Lower lobe of right lung (tissue), 2 donors: ENCODE data around the gene RAPH1. TPM values are rescaled to one million over a fixed set of nuclear protein-coding genes. Genes with fewer than 3 reads are reported as not detected.

Source experiments
- ATAC-seq, 2 donors: fragments of 200-7000 bp; cut with Tn5 transposase; one replicate each; pipeline ENCODE4 v1.9.1; 2020 to 2022; ENCODE audit warnings: mild to moderate bottlenecking in 2 of 2, moderate library complexity in 2 of 2
- DNase-seq: peaks from one replicate; pipeline ENCODE4 v3.0.0-alpha.2; 2020
- H3K27ac ChIP-seq: fragments of 200-600 bp; one replicate; pipeline ENCODE4 v1.8.0; 2022
- H3K27me3 ChIP-seq: fragments of 200-600 bp; one replicate; pipeline ENCODE4 v1.8.0; 2022; ENCODE audit warnings: low read depth
- H3K36me3 ChIP-seq: fragments of 200-600 bp; one replicate; pipeline ENCODE4 v1.8.0; 2022; ENCODE audit warnings: mild to moderate bottlenecking
- H3K4me1 ChIP-seq: fragments of 200-600 bp; one replicate; pipeline ENCODE4 v1.8.0; 2022
- H3K4me3 ChIP-seq: fragments of 200-600 bp; one replicate; pipeline ENCODE4 v1.8.0; 2022; ENCODE audit warnings: mild to moderate bottlenecking
- H3K9me3 ChIP-seq: fragments of 200-600 bp; one replicate; pipeline ENCODE4 v1.8.0; 2022
- intact Hi-C: fragments of 100-400 bp; cut with DNase I; formaldehyde crosslinking; loops from one replicate; pipeline ENCODE4 v1.11.0; 2022
- total RNA-seq: library from RNA; stranded (reverse); fragmentation: NEBNext Ultra II Directional; extraction: Animal tissue kit (Norgen Biotek cat#: 25700); gene quantifications from one replicate; pipeline ENCODE4 v1.2.1, GENCODE V29; 2021
- TF ChIP-seq, protein P1 (sequence below): fragments of 200-600 bp; IDR thresholded peaks from one replicate; pipeline ENCODE4 v1.8.0; 2022; ENCODE audit warnings: antibody characterized with exemption, mild to moderate bottlenecking
- donor health status: DM: no; HTN: yes; CAD: no; lungs with severe emphysema.

RAPH1 gene
- total RNA-seq, 1 donor from 2014 or later, result 63.8 TPM

- ATAC-seq (peak in 1 of 2 donors; percentile 27), DNase-seq (no peak)
- Histone ChIP-seq H3K4me1 (peaks cover 52% of the 10 kb centered on the region), H3K36me3 (no peaks in the 10 kb centered on the region), H3K4me3 (no peak overlapping the region), H3K9me3 (no peaks in the 10 kb centered on the region), H3K27me3 (no peaks in the 10 kb centered on the region), H3K27ac (peak overlapping the region; percentile 44)
- TF ChIP-seq, protein P1, sequence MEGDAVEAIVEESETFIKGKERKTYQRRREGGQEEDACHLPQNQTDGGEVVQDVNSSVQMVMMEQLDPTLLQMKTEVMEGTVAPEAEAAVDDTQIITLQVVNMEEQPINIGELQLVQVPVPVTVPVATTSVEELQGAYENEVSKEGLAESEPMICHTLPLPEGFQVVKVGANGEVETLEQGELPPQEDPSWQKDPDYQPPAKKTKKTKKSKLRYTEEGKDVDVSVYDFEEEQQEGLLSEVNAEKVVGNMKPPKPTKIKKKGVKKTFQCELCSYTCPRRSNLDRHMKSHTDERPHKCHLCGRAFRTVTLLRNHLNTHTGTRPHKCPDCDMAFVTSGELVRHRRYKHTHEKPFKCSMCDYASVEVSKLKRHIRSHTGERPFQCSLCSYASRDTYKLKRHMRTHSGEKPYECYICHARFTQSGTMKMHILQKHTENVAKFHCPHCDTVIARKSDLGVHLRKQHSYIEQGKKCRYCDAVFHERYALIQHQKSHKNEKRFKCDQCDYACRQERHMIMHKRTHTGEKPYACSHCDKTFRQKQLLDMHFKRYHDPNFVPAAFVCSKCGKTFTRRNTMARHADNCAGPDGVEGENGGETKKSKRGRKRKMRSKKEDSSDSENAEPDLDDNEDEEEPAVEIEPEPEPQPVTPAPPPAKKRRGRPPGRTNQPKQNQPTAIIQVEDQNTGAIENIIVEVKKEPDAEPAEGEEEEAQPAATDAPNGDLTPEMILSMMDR, result no peak
- intact Hi-C loops, result no loop called here
These were observed 47.4 kb upstream of the RAPH1 start for GRCh38 chr2:203582468-203582867.

DNA sequence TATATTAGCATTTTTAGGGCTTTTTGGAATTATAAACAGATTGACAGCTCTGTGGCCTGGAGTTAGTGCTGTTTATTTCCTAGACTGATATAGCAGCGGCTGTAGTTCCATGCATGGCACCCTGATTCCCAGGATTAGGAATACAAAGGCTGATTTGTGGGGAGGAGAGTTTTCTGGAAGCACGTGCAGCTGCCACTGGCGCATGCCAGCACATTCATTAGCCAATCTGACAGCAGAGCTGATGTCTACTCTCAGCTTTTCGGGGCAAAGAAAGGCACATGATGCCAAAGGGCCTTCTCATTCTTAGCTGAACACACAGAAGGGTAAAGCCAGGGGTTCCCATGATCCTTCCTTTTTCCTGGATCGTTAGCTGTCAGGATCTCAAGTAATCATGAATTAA lies 45.7 kb upstream of the RAPH1 start:
- DNase-seq, result no peak
- ATAC-seq, result no peak
- TF ChIP-seq, protein P1, result no peak
- Histone ChIP-seq H3K4me3 (no peak overlapping the region), H3K36me3 (no peaks in the 10 kb centered on the region), H3K4me1 (peaks cover 52% of the 10 kb centered on the region), H3K9me3 (no peaks in the 10 kb centered on the region), H3K27me3 (no peaks in the 10 kb centered on the region), H3K27ac (no peak overlapping the region)
- intact Hi-C loops, result no loop called here

DNA sequence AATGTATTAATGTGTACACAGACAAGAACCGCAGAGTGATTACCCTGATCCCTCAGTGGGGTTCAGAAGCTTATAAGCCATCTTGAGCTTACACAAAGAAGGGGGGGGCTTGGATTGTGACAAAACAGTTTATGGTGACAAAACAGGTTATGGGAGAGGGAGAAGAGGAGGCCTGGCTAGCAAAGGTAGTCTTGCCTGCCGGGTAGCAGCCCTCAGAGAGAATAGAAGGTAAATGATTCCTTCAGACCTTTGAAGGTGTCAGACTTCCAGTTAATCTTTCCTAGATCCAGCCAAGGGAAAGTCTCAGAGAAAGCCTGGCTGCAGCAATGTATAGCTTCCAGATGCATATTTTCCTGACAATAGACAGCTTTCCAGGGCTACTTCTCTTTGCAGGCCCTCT lies 44.6 kb upstream of the RAPH1 start:
- TF ChIP-seq, protein P1, result no peak
- H3K36me3 ChIP-seq, result no peaks in the 10 kb centered on the region
- no peak for DNase-seq
- peaks cover 50% of the 10 kb centered on the region for H3K4me1 ChIP-seq
- peak overlapping the region; percentile 70 for H3K27ac ChIP-seq
- intact Hi-C loops, result no loop called here
- no peak for ATAC-seq
- H3K9me3 ChIP-seq, result no peaks in the 10 kb centered on the region
- H3K27me3 ChIP-seq, result no peaks in the 10 kb centered on the region
- H3K4me3 ChIP-seq, result no peak overlapping the region

GRCh38 chr2:203578759-203579643 lies 43.9 kb upstream of the RAPH1 start:
- ATAC-seq (peak; percentile 95 to 97), DNase-seq (peak; percentile 51)

DNA sequence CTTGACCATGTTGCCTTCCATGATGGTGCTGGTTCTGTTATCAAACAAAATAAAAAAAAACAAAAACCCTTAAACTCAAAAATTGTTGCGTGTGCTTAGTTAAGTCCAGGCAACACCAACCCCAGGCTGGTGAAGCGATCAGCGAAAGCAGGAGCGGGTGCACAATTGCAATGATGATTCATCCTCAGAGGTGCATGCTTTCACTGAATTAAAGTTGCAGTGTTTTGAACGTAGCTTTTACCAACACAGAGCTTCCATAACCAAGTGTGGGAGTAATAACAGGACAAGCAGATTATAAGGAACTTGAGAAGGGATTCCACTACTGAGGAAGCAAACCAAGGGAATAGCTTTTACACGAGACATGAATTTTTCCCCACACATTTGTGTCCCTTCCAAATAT lies 39.7 kb upstream of the RAPH1 start:
- Histone ChIP-seq H3K9me3 (no peaks in the 10 kb centered on the region), H3K4me1 (peaks cover 13% of the 10 kb centered on the region), H3K27ac (no peak overlapping the region), H3K4me3 (no peak overlapping the region), H3K27me3 (no peaks in the 10 kb centered on the region), H3K36me3 (no peaks in the 10 kb centered on the region)
- DNase-seq (no peak), ATAC-seq (no peak)
- intact Hi-C loops, result no loop called here
- TF ChIP-seq, protein P1, result no peak

More at GRCh38 chr2:203578759-203579643, 43.9 kb upstream of the RAPH1 start:
- Histone ChIP-seq H3K9me3 (no peaks in the 10 kb centered on the region), H3K4me3 (no peak overlapping the region), H3K27me3 (no peaks in the 10 kb centered on the region), H3K27ac (peak overlapping the region; percentile 70), H3K4me1 (peaks cover 43% of the 10 kb centered on the region), H3K36me3 (no peaks in the 10 kb centered on the region)
- intact Hi-C loops, result no loop called here
- TF ChIP-seq, protein P1, result no peak
